GM18526 (cell line): ENCODE measurements around the gene LIN28B.

Experiments
- POLR2A ChIP-seq: IDR thresholded peaks from 3 replicates; pipeline ENCODE4 v1.6.1; 2011; ENCODE audit not compliant: insufficient read length; ENCODE audit errors: extremely low read depth

The LIN28B gene

GRCh38 chr6:105109955-105110895, 153.3 kb downstream of the LIN28B start:
- no peak for TF ChIP-seq POLR2A

- TF ChIP-seq POLR2A, result no peak
These were observed 154.2 kb downstream of the LIN28B start for GRCh38 chr6:105111105-105111504.

- no peak for TF ChIP-seq POLR2A
These were observed 155.0 kb downstream of the LIN28B start for GRCh38 chr6:105111871-105112270.

GRCh38 chr6:105112577-105112976, 155.7 kb downstream of the LIN28B start:
- TF ChIP-seq POLR2A, result no peak

GRCh38 chr6:105113422-105113821, 156.5 kb downstream of the LIN28B start:
- TF ChIP-seq POLR2A, result no peak

GRCh38 chr6:105116150-105116549, 159.2 kb downstream of the LIN28B start:
- no peak for TF ChIP-seq POLR2A

- TF ChIP-seq POLR2A, result no peak
These were observed 163.7 kb downstream of the LIN28B start for GRCh38 chr6:105120570-105120969.

GRCh38 chr6:105121981-105122380, 165.1 kb downstream of the LIN28B start:
- no peak for TF ChIP-seq POLR2A

GRCh38 chr6:105122717-105123116, 165.8 kb downstream of the LIN28B start:
- no peak for TF ChIP-seq POLR2A
